ENCODE results near the gene ATN1.
"Not testable (repeated sequence)": the region's sequence is repeated elsewhere in the genome, so short reads cannot be mapped to it uniquely, and the experiment has no call there.

ATN1 gene

DNA sequence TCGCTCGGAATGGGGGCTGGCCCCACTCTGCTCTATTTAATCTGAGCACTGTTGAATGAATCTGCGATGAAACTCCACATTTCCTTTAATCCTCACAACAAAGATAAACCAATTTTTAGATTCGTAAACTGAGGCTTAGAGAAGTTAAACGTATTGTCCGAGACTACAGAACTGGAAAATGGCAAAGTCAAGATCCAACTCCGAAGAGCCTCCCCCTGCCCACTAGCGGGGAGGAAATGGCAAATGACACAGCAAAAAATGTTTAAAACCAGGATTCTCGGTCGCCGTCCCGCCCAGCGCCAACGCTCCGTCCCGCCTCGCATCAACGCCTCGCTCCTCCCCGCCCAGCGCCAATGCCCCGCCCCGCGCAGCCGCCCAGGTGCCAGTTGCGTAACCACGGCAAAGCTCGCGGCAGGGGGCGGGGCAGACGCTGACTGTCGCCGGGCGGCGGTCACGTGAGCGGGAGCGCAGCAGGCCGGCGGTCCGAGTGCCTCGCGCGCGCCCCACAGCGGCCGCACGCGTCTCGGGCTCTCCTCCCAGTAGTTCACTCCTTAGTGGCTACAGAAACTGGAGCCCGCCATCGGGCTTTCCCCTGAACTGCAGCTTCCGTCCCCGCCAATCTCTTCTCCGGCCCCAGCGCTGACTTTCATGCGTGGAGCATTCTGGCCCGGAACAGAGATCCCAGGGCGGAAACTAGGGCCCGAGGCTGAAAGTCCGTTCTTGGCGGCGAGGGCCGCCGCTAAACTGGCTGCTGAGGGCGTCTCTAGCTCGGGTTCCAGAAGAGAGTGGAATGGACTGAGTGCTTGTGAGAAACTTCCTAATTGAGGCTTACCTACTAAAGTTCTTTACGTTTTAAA, 36.7 kb upstream of the ATN1 start:
- H3K9ac ChIP-seq (ENCODE audit: low read length), result peak overlapping the region; percentile 78

DNA sequence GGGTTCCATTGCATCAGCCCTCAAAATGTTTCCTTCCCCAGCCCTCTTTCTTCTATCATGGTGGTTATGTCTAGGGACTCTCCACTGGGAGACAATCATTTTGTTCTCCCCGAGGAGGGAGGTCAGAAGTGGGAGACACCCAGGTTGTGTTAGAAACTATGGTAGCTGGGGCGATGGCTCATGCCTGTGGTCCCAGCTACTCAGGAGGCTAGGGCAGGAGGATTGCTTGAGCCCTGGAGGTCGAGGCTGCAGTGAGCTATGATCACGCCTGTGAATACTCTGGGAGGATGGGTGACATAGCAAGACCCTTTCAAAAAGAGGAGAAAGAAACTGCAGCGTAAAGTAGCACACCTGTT, 36.1 kb upstream of the ATN1 start:
- peak overlapping the region; percentile 10 for H3K9ac ChIP-seq (ENCODE audit: low read length)
- H3K4me3 ChIP-seq (ENCODE audit: low read length), result peak overlapping the region; percentile 56
- H3K27ac ChIP-seq (ENCODE audit: low read depth, low read length), result peak overlapping the region; percentile 69
- no peaks in the 10 kb centered on the region for H3K27me3 ChIP-seq (ENCODE audit: control insufficient read depth, insufficient read depth, low read length)
- H3K4me1 ChIP-seq (ENCODE audit: control insufficient read depth, insufficient read depth, low read length), result no peaks in the 10 kb centered on the region
- H3K36me3 ChIP-seq (ENCODE audit: control insufficient read depth, insufficient read depth, low read length), result no peaks in the 10 kb centered on the region

More for the DNA sequence above, 36.7 kb upstream of the ATN1 start:
- H3K27me3 ChIP-seq (ENCODE audit: control insufficient read depth, insufficient read depth, low read length), result no peaks in the 10 kb centered on the region
- peak overlapping the region; percentile 72 for H3K4me3 ChIP-seq (ENCODE audit: low read length)
- peak overlapping the region; percentile 84 for H3K27ac ChIP-seq (ENCODE audit: low read depth, low read length)
- H3K4me1 ChIP-seq (ENCODE audit: control insufficient read depth, insufficient read depth, low read length), result no peaks in the 10 kb centered on the region
- H3K36me3 ChIP-seq (ENCODE audit: control insufficient read depth, insufficient read depth, low read length), result no peaks in the 10 kb centered on the region

DNA sequence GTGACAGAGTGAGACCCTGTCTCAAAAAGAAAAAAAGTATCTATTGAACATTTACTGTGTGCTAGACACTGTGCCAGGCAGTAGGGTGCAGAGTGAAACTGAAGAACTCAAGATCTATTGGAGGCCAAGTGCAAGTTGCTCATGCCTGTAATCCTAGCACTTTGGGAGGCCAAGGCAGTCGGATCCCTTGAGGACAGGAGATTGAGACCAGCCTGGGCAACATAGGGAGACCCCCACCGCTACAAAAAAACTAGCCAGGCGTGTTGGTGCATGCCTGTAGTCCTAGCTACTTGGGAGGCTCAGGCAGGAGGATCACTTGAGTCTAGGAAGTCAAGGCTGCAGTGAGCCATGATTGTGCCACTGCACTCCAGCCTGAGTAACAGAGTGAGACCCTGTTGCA, 35.1 kb upstream of the ATN1 start:
- not testable (repeated sequence) for H3K4me1 ChIP-seq (ENCODE audit: control insufficient read depth, insufficient read depth, low read length); H3K27ac ChIP-seq (ENCODE audit: low read depth, low read length); H3K27me3 ChIP-seq (ENCODE audit: control insufficient read depth, insufficient read depth, low read length); H3K4me3 ChIP-seq (ENCODE audit: low read length); H3K9ac ChIP-seq (ENCODE audit: low read length); H3K36me3 ChIP-seq (ENCODE audit: control insufficient read depth, insufficient read depth, low read length)

DNA sequence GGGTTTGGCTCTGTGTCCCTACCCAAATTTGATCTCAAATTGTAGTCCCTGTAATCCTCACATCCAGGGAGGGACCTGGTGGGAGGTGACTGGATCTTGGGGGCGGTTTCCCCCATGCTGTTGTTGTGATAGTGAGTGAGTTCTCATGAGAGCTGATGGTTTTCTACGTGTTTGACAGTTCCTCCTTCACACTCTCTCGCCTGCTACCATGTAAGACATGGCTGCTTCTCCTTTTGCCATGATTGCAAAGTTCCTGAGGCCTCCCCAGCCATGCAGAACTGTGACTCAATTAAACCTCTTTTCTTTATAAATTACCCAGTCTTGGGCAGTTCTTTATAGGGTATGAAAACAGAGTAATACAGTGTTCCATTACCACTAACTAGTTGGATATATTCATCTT, 33.4 kb upstream of the ATN1 start:
- no peaks in the 10 kb centered on the region for H3K4me1 ChIP-seq (ENCODE audit: control insufficient read depth, insufficient read depth, low read length)
- H3K27ac ChIP-seq (ENCODE audit: low read depth, low read length), result no peak overlapping the region
- no peak overlapping the region for H3K9ac ChIP-seq (ENCODE audit: low read length)
- H3K36me3 ChIP-seq (ENCODE audit: control insufficient read depth, insufficient read depth, low read length), result no peaks in the 10 kb centered on the region
- H3K27me3 ChIP-seq (ENCODE audit: control insufficient read depth, insufficient read depth, low read length), result no peaks in the 10 kb centered on the region
- no peak overlapping the region for H3K4me3 ChIP-seq (ENCODE audit: low read length)

DNA sequence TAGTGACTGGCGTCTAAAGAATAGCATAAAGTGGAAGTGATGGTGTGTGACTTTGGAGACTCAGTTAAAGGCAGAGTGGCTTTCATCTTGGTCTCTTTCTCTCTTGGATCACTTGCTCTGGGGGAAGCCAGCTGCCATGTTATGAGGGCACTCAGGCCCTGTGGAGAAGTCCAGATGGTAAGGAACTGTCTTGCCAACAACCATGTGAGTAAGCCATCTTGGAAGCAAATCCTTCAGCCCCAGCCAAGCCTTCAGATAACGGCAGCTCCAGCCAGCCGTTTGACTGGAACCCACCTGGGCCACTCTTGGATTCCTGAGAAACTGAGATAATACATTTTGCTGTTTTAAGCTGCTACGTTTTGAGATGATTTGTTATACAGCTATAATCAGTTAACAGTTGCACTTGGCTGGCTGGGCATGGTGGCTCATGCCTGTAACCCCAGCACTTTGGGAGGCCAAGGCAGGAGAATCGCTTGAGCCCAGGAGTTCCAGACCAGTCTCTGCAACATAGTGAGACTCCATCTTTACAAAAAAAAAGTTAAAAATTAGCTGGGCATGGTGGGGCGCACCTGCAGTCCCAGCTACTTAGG, 30.8 kb upstream of the ATN1 start:
- H3K4me1 ChIP-seq (ENCODE audit: control insufficient read depth, insufficient read depth, low read length), result no peaks in the 10 kb centered on the region
- no peak overlapping the region for H3K27ac ChIP-seq (ENCODE audit: low read depth, low read length)
- no peak overlapping the region for H3K9ac ChIP-seq (ENCODE audit: low read length)
- no peak overlapping the region for H3K4me3 ChIP-seq (ENCODE audit: low read length)
- H3K36me3 ChIP-seq (ENCODE audit: control insufficient read depth, insufficient read depth, low read length), result no peaks in the 10 kb centered on the region
- no peaks in the 10 kb centered on the region for H3K27me3 ChIP-seq (ENCODE audit: control insufficient read depth, insufficient read depth, low read length)

DNA sequence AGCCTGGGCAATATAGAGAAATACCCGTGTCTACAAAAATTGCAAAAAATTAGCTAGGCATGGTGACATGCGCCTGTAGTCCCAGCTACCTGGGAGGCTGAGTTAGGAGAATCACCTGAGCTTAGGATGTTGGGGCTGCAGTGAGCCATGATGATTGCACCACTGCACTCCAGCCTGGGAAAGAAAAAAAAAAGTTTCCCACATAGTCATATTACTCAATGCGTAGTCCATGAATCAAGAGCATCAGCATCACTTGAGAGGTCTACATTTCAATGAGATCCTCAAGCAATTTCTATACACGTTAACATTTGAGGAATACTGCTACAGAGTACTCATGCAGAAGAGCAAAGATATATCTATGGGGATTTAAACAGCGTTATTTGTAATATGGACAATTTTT, 28.3 kb upstream of the ATN1 start:
- Histone ChIP-seq H3K27me3 (ENCODE audit: control insufficient read depth, insufficient read depth, low read length) (no peaks in the 10 kb centered on the region), H3K4me1 (ENCODE audit: control insufficient read depth, insufficient read depth, low read length) (peaks cover 2% of the 10 kb centered on the region), H3K4me3 (ENCODE audit: low read length) (no peak overlapping the region), H3K9ac (ENCODE audit: low read length) (no peak overlapping the region), H3K36me3 (ENCODE audit: control insufficient read depth, insufficient read depth, low read length) (no peaks in the 10 kb centered on the region), H3K27ac (ENCODE audit: low read depth, low read length) (no peak overlapping the region)

DNA sequence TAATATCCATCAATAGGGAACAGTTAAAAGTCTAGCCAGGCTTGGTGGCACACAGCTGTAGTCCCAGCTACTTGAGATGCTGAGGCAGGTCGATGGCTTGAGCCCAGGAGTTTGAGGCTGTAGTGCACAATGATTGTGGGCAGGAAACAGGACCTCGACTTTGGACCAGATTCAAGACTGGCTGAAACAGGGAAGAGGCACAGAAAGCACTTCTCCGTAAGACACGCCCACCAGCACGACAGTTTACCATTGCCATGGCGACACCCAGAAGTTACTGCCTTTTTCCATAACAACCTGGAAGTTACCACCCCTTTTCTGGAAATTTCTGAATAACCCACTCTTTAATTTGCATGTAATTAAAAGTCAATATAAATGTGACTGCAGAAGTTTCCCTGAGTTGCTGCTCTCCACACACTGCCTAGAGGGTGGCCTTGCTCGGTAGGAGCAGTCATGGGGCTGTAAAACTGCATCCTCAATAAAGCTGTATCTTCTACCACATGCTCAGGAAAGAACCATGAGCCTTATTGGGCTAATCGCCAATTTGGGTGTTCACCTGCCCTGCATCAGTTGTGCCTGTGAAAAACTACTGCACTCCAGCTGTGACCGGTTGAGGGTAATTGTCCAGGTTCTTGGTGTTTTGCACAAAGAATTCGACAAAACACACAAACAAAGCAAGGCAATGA, 27.8 kb upstream of the ATN1 start:
- H3K27ac ChIP-seq (ENCODE audit: low read depth, low read length), result no peak overlapping the region
- peaks cover 4% of the 10 kb centered on the region for H3K4me1 ChIP-seq (ENCODE audit: control insufficient read depth, insufficient read depth, low read length)
- no peaks in the 10 kb centered on the region for H3K27me3 ChIP-seq (ENCODE audit: control insufficient read depth, insufficient read depth, low read length)
- no peaks in the 10 kb centered on the region for H3K36me3 ChIP-seq (ENCODE audit: control insufficient read depth, insufficient read depth, low read length)
- H3K9ac ChIP-seq (ENCODE audit: low read length), result no peak overlapping the region
- no peak overlapping the region for H3K4me3 ChIP-seq (ENCODE audit: low read length)

DNA sequence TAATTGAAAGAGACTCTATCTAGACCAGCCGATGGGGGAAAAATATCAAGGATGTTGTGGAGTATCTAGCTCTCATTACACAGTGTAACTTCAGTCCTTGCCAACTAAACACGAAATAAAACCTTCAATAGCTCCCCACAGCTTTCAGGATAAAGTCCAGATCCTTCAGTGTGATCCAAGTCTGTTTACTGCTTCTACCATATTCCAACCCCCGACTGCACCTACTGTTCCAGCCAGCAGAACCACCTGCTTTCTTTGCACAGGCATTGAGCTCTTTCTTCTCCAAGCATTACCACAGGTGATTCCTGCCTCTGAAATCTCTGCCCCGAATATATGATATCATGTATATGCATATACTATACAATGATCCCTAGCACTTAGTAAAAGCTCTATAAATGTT, 25.3 kb upstream of the ATN1 start:
- Histone ChIP-seq H3K4me3 (ENCODE audit: low read length) (no peak overlapping the region), H3K36me3 (ENCODE audit: control insufficient read depth, insufficient read depth, low read length) (no peaks in the 10 kb centered on the region), H3K27me3 (ENCODE audit: control insufficient read depth, insufficient read depth, low read length) (no peaks in the 10 kb centered on the region), H3K27ac (ENCODE audit: low read depth, low read length) (no peak overlapping the region), H3K4me1 (ENCODE audit: control insufficient read depth, insufficient read depth, low read length) (peaks cover 8% of the 10 kb centered on the region), H3K9ac (ENCODE audit: low read length) (no peak overlapping the region)

DNA sequence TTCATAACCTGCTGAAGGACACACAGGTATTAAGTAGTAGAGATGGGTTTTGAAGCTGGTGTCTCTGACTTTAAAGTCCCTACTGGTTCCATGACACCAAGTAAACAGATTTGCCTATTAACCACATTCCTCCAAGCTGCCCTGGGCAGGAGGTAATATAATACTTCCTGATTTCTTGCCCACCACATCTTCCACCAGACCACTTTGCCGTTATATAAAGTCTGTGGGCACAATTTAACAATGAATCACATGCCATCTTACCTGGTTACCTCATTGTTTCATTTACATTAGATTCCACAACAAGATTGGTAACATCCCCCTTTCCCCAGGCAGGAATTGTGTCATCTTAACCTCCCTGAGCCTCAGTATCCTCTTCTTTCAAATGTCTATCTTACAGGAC, 24.0 kb upstream of the ATN1 start:
- Histone ChIP-seq H3K9ac (ENCODE audit: low read length) (no peak overlapping the region), H3K27ac (ENCODE audit: low read depth, low read length) (no peak overlapping the region), H3K4me3 (ENCODE audit: low read length) (no peak overlapping the region), H3K27me3 (ENCODE audit: control insufficient read depth, insufficient read depth, low read length) (no peaks in the 10 kb centered on the region), H3K36me3 (ENCODE audit: control insufficient read depth, insufficient read depth, low read length) (no peaks in the 10 kb centered on the region), H3K4me1 (ENCODE audit: control insufficient read depth, insufficient read depth, low read length) (peaks cover 8% of the 10 kb centered on the region)

DNA sequence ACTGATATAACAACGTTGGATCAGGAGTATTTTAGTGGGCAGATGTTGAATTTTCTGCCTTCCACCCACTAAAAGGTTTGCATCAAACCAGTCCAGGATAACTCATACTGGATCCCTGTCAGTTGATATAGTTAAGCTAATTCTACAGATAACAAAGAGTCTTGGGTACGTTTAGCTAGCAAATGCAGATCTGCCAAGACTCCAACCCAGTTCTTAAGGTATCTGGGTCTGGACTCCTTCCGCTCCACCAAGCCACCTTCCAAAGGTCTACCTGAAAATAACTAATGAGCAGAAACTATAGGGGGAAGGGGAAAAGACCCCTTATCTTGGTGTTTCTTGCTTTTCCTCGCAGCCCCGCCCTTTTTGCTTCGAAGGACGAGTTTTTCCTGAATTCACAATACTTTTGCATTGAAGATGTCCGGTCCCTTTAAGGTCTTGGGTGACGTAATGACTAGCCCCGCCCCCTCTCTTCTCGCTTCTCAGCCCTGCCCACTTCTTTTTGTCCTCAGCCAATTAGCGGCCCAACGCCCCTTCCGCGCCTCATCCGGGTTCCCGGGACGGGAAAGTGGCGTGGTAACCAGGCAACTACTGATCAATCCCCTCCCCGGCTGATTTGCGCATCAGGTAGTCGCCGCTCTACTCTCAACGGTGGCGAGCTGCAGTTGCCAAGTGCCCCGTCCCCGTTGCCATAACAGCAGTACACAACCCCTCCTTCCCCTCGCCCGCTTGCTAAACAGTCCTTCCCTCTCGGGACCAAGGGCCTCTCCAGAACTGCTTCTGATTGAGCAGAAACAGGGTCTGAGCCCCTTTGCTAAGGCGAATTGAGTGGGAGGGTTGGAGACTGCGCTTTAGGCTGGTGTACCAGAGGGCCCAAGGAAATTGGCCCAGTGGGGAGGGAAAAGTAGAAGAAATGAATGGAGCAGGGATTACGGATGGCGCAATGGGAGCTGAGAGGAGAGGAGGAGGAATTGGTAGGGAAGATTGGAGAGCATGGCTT, 23.2 kb upstream of the ATN1 start, which contains the start of gene LRRC23:
LRRC23 (plus strand) TSS at position 543 of the 997 bp plus-strand sequence. CDS start 812 bp downstream, outside the sequence.
- Histone ChIP-seq H3K4me3 (ENCODE audit: low read length) (peak within 1 kb of the TSS; percentile 99), H3K27me3 (ENCODE audit: control insufficient read depth, insufficient read depth, low read length) (no peaks in the 10 kb centered on the region), H3K4me1 (ENCODE audit: control insufficient read depth, insufficient read depth, low read length) (peaks cover 8% of the 10 kb centered on the region)

DNA sequence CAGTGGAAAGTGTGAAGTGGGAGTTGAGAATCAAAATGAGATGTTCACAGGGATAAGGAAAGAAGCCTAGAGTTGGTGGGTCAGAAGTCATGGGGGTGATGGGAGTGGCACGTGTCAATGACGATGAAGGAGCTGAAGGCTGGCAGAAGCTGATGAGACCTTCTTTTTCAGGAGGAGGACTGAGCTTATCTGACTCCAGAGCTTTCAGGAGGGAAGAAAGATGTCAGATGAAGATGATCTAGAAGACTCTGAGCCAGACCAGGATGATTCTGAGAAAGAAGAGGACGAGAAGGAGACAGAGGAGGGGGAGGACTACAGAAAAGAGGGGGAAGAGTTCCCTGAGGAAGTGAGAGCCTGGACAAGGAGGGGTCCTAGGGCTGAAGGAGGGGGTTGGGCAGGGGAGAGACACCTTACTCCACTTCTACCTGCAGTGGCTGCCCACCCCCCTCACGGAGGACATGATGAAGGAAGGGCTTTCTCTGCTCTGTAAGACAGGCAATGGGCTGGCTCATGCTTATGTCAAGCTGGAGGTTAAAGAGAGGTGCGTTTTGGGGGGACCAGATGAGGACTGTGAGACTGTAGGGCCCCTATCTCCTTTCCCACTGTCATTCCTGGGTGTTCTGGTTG, 22.2 kb upstream of the ATN1 start:
- Histone ChIP-seq H3K9ac (ENCODE audit: low read length) (no peak overlapping the region), H3K27ac (ENCODE audit: low read depth, low read length) (no peak overlapping the region), H3K27me3 (ENCODE audit: control insufficient read depth, insufficient read depth, low read length) (no peaks in the 10 kb centered on the region), H3K4me3 (ENCODE audit: low read length) (peak overlapping the region; percentile 99), H3K4me1 (ENCODE audit: control insufficient read depth, insufficient read depth, low read length) (peaks cover 8% of the 10 kb centered on the region), H3K36me3 (ENCODE audit: control insufficient read depth, insufficient read depth, low read length) (no peaks in the 10 kb centered on the region)

More for the DNA sequence above, 23.2 kb upstream of the ATN1 start, which contains the start of gene LRRC23:
- Histone ChIP-seq H3K27ac (ENCODE audit: low read depth, low read length) (peak within 1 kb of the TSS; percentile 75), H3K9ac (ENCODE audit: low read length) (peak within 1 kb of the TSS; percentile 78), H3K36me3 (ENCODE audit: control insufficient read depth, insufficient read depth, low read length) (no peaks in the 10 kb centered on the region)
